NT2/D1 (cell line): ENCODE data around the gene PSD.

Source experiments
- SUZ12 ChIP-seq: IDR thresholded peaks from 2 replicates; pipeline ENCODE4 v1.6.1; 2011; ENCODE audit not compliant: insufficient read length, insufficient read depth; ENCODE audit errors: extremely low read depth
- YY1 ChIP-seq: IDR thresholded peaks from 2 replicates; pipeline ENCODE4 v1.6.1; 2011; ENCODE audit not compliant: insufficient read length, insufficient read depth
- ZNF274 ChIP-seq: IDR thresholded peaks from 2 replicates; pipeline ENCODE4 v1.6.1; 2011; ENCODE audit warnings: mild to moderate bottlenecking, low read depth, low read length

DNA sequence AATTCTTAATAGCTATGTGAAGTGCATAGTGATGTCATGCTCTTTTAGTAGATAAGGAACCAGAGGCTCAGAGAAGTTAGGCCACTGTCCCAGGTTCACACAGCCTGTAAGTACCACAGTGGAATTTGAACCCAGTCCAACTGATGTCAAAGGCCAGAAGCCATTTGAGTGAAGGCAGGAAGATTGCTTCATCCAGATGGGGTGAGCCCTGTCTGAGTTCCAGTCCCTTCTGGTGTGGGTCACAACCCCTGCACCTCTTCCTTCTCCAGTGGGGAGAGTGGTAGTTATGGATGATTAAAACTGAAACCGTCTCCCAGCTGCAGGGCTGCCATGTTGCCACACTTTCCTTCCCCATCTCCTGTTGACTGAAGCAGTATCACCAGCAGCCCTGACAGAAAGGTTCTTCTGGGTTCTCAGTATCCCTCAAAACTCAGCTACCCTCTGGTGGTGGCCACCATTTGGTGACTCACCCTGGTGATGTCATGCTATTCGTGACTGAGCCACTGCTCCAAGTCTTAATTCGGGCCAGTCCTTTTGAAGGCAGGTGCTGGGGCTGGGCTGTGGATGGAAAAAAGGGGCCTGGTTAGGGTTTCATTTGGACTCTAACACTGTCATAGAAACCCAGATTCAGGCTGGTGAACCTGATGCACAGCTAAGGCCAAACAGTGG, 34.2 kb upstream of the PSD start:
- TF ChIP-seq YY1 = no peak
- TF ChIP-seq ZNF274 = no peak
- TF ChIP-seq SUZ12 = no peak
